OCI-LY1 (cell line): ENCODE measurements around the gene KIF22.

Experiments
- CTCF ChIP-seq: fragments of 200-600 bp; sonication (generic), shearing (Covaris generic); IDR thresholded peaks from 2 replicates; pipeline ENCODE4 v1.5.1; 2017; ENCODE audit warnings: mild to moderate bottlenecking, antibody characterized with exemption, low read length, moderate library complexity, mixed read lengths
- EZH2 ChIP-seq: fragments of 200-600 bp; sonication (generic), shearing (Covaris generic); IDR thresholded peaks from 2 replicates; pipeline ENCODE4 v1.8.0; 2017; ENCODE audit warnings: borderline replicate concordance, mixed run types, mild to moderate bottlenecking, antibody characterized with exemption, low read length, moderate library complexity, mixed read lengths

GRCh38 chr16:29794231-29794710 is 3.7 kb downstream of the KIF22 start:
- TF ChIP-seq CTCF (no peak), EZH2 (no peak)
